Jurkat, Clone E6-1 (cell line): Measurements from ENCODE around the gene BRIX1.
"Not testable (repeated sequence)": the region's sequence is repeated elsewhere in the genome, so short reads cannot be mapped to it uniquely, and the experiment has no call there.

ENCODE experiments used
- DNase-seq: peaks from one replicate; pipeline ENCODE4 v3.0.0-alpha.2; 2011; ENCODE audit warnings: low read depth, low spot score
- H3K4me3 ChIP-seq: 2 replicates; pipeline ENCODE4 v1.5.1; 2011; ENCODE audit warnings: mild to moderate bottlenecking, low read length, control low read depth, moderate library complexity

The BRIX1 gene

GRCh38 chr5:34905564-34905963 lies 9.9 kb upstream of the BRIX1 start:
- no peak for DNase-seq
- no peak overlapping the region for H3K4me3 ChIP-seq

DNA sequence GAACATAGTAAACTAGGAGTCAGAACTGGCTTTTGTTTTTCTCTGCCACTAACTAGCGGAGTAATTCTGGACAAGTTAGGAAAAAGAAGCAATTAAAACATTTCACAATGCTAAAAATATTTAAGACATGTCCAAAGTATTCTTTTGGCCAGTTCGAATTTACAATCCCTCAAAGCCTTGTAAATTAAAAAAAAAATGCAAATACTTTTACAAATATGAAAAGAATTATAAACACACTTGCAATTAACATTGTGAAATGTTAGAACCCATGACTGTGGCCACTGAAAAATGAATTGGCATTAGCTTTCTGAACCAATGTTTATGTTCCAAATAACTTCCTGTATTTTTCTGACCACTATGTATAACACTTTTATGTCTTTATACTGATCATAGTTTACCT lies 2.4 kb upstream of the BRIX1 start:
- no peak for DNase-seq
- H3K4me3 ChIP-seq, result no peak overlapping the region

DNA sequence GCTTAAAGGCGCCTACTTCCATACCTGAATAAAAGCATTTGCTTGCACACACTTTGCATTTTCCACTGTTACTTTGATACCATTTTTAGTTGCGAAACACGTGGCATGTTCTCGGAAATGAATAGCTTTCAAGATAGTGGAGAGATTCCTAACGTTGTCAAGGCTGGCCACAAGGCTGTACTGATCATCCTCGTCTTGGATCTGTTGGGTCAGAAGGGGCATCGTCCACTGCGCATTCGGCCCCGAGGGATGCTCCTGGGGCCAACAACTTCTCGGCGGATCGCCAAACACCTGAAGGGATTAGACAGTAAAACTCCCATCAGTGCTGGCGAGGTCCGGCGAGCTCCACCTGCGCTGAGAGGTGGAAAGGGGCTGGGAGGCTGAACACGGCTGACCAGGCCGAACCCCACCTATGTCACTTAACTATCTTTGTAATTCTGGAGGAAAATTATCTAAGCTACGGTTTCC lies 806 bp upstream of the BRIX1 start:
- no peak for DNase-seq
- H3K4me3 ChIP-seq, result peak overlapping the region; percentile 95

GRCh38 chr5:34915856-34916192 lies 313 bp downstream of the BRIX1 start:
- peak overlapping the region; percentile 95 for H3K4me3 ChIP-seq
- DNase-seq, result no peak

GRCh38 chr5:34916518-34916917 lies 1.0 kb downstream of the BRIX1 start:
- H3K4me3 ChIP-seq, result peak overlapping the region; percentile 95
- no peak for DNase-seq

- no peak overlapping the region for H3K4me3 ChIP-seq
- DNase-seq, result no peak
These were observed 2.5 kb downstream of the BRIX1 start for GRCh38 chr5:34918025-34918424.

- H3K4me3 ChIP-seq, result no peak overlapping the region
- DNase-seq, result no peak
These were observed 3.6 kb downstream of the BRIX1 start for GRCh38 chr5:34919077-34919476.

GRCh38 chr5:34923256-34923655 lies 7.7 kb downstream of the BRIX1 start:
- not testable (repeated sequence) for H3K4me3 ChIP-seq, DNase-seq

- no peak for DNase-seq
- no peak overlapping the region for H3K4me3 ChIP-seq
These were observed 8.4 kb downstream of the BRIX1 start for GRCh38 chr5:34923694-34924461.

GRCh38 chr5:34924462-34924765 lies 8.9 kb downstream of the BRIX1 start:
- no peak overlapping the region for H3K4me3 ChIP-seq
- DNase-seq, result no peak

DNA sequence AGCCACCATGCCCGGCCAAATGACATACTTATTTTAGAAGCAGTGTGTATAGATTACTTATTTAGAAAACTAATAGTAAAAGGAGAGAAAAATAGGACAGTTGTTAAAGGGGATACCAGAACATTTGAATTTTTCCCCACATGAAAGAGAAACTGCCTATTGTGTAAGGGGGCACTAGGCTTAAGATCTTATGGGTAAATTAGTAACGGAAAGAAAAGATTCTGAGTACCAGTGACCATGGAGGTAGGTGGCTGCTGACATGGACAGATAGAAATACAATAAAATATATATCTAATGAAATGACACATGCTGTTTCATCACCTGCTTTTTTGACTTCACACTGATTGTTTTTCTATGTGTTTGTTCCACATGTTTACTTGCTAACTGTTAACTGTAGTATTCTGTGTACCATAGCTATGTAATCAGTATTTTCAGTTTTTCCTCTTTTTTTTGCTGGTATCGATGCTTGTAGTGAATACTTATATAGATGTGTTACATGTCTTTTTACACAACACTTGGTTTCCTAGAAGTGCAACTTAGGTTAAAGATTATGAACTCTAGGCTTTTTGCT lies 10.9 kb downstream of the BRIX1 start:
- no peak overlapping the region for H3K4me3 ChIP-seq
- no peak for DNase-seq

DNA sequence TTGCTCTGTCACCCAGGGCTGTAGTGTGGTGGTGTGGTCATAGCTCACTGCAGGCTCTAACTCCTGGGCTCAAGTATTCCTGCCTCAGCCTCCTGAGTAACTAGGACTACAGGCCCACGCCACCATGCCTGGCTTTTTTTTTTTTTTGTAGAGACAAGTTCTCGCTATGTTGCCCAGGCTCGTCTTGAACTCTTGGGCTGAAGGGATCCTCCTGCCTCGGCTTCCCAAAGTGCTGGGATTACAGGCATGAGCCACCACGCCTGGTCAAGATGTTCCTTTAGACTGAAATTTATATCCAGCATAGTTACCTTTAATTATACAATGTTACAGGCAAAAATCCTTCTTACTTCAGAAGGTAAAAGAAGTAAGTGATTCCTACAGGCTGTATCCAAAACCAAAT lies 12.3 kb downstream of the BRIX1 start:
- H3K4me3 ChIP-seq, result no peak overlapping the region
- no peak for DNase-seq

GRCh38 chr5:34928267-34928666 lies 12.8 kb downstream of the BRIX1 start:
- no peak for DNase-seq
- no peak overlapping the region for H3K4me3 ChIP-seq

DNA sequence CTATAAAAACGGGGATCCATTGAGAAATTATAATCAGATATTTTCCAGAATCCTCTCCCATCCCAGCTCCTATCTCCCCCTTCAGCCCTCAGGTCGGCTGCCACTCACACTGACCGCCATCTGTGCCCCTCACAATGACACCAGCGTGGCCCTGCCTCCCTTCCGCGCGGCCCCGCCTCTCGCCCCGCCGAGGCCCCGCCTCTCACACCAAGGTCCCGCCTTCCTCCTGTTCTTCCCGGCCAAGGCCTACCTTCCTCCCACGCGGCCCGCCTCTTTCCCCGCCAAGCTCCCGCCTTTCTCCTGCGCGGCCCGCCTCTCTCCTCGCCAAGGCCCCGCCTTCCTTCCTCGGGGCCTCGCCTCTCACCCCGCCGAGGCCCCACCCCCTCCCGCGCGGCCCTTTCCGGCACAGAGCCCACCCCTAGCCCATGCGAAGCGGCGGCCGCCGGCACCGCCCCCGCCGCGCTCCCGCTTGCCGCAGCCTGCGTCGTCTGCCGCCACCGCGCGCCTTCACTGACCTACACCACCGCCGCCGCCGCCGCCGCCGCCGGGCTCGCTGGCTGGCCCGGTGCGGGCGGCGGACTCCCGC lies 13.7 kb downstream of the BRIX1 start, which contains the start of gene DNAJC21:
TSS of gene DNAJC21 (plus strand) at position 426 of the 586 bp plus-strand sequence. CDS start 261 bp downstream, outside the sequence.
- DNase-seq, result peak; percentile 90
- H3K4me3 ChIP-seq, result peak within 1 kb of the TSS; percentile 89

GRCh38 chr5:34929720-34930461 lies 14.4 kb downstream of the BRIX1 start:
- peak; percentile 64 for DNase-seq
- peak overlapping the region; percentile 89 for H3K4me3 ChIP-seq

DNA sequence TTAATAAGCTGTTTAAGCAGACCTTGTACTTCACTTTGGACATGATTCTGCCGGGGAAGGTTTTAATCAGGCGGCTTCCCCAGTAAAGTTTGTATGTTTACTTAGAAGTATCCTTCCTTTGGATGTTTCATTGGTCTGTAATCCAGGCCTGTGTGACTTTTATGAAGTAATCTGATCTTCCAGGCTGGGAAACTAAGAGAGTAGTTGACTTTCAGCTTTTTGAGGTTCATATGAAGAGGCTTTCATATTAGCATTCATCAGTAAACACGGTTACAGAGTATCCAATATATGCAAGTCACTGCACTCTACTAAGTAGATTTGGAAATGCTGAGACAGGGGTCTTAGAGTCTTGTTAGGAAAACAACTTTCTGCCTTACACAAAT lies 14.9 kb downstream of the BRIX1 start:
- DNase-seq, result no peak
- peak overlapping the region; percentile 89 for H3K4me3 ChIP-seq

- no peak for DNase-seq
- peak overlapping the region; percentile 89 for H3K4me3 ChIP-seq
These were observed 15.4 kb downstream of the BRIX1 start for GRCh38 chr5:34930870-34931269.

GRCh38 chr5:34932947-34933346 lies 17.4 kb downstream of the BRIX1 start:
- DNase-seq, result no peak
- no peak overlapping the region for H3K4me3 ChIP-seq

GRCh38 chr5:34941936-34942335 lies 26.4 kb downstream of the BRIX1 start:
- DNase-seq, result no peak
- no peak overlapping the region for H3K4me3 ChIP-seq

DNA sequence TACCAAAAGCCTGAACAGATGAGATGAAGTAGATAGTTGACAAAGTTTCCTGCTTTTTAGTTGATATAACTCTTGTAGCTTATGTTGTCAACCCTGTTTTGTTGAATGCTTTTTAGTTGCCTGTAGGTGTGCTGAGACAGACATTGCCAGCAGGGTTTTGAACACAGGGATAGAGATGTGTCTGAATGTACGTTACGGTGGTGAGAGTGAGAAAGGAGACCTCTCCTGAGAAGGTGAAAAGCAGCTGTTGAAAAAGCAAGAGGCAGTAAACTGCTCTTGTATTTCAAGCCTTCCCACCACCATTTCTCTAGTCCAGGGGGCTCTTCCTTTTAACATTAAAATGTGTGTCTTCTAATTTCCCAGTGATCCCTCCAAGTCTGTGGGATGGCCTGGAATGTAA lies 28.5 kb downstream of the BRIX1 start:
- DNase-seq, result no peak
- no peak overlapping the region for H3K4me3 ChIP-seq
